ENCODE data around the gene PDGFRB. TPM values are rescaled to one million over a fixed set of nuclear protein-coding genes. Genes with fewer than 3 reads are reported as not detected.

Gene PDGFRB
- total and polyA plus RNA-seq, 10 of the 15 experiments (the other 5 are each of a cell fraction or from before 2014, with no cell fraction given): 0.02 to 3.0 (median 1.0) TPM

DNA sequence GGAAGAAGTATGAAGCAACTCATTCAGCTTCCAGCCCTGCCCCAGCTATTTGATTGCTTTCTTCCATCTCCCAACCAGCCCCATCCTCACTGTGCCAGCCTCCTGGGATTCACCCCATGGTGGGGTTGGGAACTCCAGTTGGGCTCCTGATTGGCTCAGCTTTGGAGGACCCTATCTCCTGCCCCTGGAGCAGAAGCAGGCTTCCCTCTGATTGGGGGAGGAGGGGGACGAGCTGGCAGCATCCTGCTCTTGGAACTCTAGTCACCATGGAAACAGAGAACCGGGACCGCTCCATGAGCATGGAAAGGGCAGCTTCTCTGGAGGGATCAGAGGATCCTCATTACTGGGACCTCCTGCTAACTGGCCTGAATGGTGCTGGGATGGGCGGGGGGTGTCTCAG is 36.8 kb upstream of the PDGFRB start:
- Histone ChIP-seq H3K4me3 (no peak overlapping the region), H3K9ac (ENCODE audit: control insufficient read depth, insufficient read depth, low read length) (no peak overlapping the region), H3K79me2 (ENCODE audit: control insufficient read depth, insufficient read depth, low read length) (no peaks in the 10 kb centered on the region), H3K36me3 (ENCODE audit: control insufficient read depth in 2 of 2, insufficient read depth in 2 of 2, low read length in 1 of 2) (no peaks in the 10 kb centered on the region), H3K9me3 (replicated peaks; ENCODE audit: control insufficient read depth, insufficient read depth, low read length) (no peaks in the 10 kb centered on the region), H3K4me1 (ENCODE audit: control insufficient read depth, insufficient read depth, low read length) (no peaks in the 10 kb centered on the region), H4K20me1 (ENCODE audit: control insufficient read depth, insufficient read depth) (no peaks in the 10 kb centered on the region; the same call in 1 of the 2 replicates), H3K27ac (ENCODE audit: control insufficient read depth, insufficient read depth) (no peak overlapping the region), H3K4me2 (ENCODE audit: control insufficient read depth, insufficient read depth) (no peak overlapping the region), H2AFZ (ENCODE audit: control insufficient read depth, low read depth, low read length) (no peak overlapping the region), H3K27me3 (replicated peaks in 1 of 2; ENCODE audit: control insufficient read depth in 2 of 2, insufficient read depth in 2 of 2, low read length in 1 of 2) (peaks cover 0 to 5% of the 10 kb centered on the region in 2 experiments; a peak in 3 of 4 replicates)
- intact Hi-C loops (cut with micrococcal nuclease; ENCODE audit: unreplicated experiment): no loop called here
- no peak for TF ChIP-seq CBX5 (IDR thresholded peaks at IDR 0.05; ENCODE audit: low read depth)
- TF ChIP-seq, protein P1, sequence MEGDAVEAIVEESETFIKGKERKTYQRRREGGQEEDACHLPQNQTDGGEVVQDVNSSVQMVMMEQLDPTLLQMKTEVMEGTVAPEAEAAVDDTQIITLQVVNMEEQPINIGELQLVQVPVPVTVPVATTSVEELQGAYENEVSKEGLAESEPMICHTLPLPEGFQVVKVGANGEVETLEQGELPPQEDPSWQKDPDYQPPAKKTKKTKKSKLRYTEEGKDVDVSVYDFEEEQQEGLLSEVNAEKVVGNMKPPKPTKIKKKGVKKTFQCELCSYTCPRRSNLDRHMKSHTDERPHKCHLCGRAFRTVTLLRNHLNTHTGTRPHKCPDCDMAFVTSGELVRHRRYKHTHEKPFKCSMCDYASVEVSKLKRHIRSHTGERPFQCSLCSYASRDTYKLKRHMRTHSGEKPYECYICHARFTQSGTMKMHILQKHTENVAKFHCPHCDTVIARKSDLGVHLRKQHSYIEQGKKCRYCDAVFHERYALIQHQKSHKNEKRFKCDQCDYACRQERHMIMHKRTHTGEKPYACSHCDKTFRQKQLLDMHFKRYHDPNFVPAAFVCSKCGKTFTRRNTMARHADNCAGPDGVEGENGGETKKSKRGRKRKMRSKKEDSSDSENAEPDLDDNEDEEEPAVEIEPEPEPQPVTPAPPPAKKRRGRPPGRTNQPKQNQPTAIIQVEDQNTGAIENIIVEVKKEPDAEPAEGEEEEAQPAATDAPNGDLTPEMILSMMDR (IDR thresholded peaks at IDR 0.05 in 2 of 3, conservative IDR thresholded peaks at IDR 0.05 in 1 of 3; ENCODE audit: control insufficient read depth in 2 of 3, extremely low read depth in 1 of 3, insufficient read depth in 1 of 3, low read depth in 3 of 3, low read length in 3 of 3): no peak
- no peak for TF ChIP-seq WRNIP1 (IDR thresholded peaks at IDR 0.05; ENCODE audit: borderline replicate concordance, low read depth, low read length)
- TF ChIP-seq, protein P2, sequence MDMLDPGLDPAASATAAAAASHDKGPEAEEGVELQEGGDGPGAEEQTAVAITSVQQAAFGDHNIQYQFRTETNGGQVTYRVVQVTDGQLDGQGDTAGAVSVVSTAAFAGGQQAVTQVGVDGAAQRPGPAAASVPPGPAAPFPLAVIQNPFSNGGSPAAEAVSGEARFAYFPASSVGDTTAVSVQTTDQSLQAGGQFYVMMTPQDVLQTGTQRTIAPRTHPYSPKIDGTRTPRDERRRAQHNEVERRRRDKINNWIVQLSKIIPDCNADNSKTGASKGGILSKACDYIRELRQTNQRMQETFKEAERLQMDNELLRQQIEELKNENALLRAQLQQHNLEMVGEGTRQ (IDR thresholded peaks at IDR 0.05; ENCODE audit: borderline replicate concordance, low read depth, low read length): no peak
- TF ChIP-seq, protein P3, sequence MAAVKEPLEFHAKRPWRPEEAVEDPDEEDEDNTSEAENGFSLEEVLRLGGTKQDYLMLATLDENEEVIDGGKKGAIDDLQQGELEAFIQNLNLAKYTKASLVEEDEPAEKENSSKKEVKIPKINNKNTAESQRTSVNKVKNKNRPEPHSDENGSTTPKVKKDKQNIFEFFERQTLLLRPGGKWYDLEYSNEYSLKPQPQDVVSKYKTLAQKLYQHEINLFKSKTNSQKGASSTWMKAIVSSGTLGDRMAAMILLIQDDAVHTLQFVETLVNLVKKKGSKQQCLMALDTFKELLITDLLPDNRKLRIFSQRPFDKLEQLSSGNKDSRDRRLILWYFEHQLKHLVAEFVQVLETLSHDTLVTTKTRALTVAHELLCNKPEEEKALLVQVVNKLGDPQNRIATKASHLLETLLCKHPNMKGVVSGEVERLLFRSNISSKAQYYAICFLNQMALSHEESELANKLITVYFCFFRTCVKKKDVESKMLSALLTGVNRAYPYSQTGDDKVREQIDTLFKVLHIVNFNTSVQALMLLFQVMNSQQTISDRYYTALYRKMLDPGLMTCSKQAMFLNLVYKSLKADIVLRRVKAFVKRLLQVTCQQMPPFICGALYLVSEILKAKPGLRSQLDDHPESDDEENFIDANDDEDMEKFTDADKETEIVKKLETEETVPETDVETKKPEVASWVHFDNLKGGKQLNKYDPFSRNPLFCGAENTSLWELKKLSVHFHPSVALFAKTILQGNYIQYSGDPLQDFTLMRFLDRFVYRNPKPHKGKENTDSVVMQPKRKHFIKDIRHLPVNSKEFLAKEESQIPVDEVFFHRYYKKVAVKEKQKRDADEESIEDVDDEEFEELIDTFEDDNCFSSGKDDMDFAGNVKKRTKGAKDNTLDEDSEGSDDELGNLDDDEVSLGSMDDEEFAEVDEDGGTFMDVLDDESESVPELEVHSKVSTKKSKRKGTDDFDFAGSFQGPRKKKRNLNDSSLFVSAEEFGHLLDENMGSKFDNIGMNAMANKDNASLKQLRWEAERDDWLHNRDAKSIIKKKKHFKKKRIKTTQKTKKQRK (IDR thresholded peaks at IDR 0.05; ENCODE audit: low read depth, low read length): no peak
- no peak for TF ChIP-seq SUZ12 (IDR thresholded peaks at IDR 0.05; ENCODE audit: unreplicated experiment)
- no peak for TF ChIP-seq NR2C2 (IDR thresholded peaks at IDR 0.05; ENCODE audit: borderline replicate concordance, control insufficient read depth, insufficient read length, low read depth)
- TF ChIP-seq RUNX3 (IDR thresholded peaks at IDR 0.05; ENCODE audit: low read length): no peak
- TF ChIP-seq, protein P4, sequence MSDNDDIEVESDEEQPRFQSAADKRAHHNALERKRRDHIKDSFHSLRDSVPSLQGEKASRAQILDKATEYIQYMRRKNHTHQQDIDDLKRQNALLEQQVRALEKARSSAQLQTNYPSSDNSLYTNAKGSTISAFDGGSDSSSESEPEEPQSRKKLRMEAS (IDR thresholded peaks at IDR 0.05; ENCODE audit: low read depth, low read length): no peak
- TF ChIP-seq DPF2 (IDR thresholded peaks at IDR 0.05): no peak
- no peak for TF ChIP-seq FOS (IDR thresholded peaks at IDR 0.05; ENCODE audit: borderline replicate concordance, extremely low read depth, insufficient read length)
- no peak for TF ChIP-seq CBFB (IDR thresholded peaks at IDR 0.05; ENCODE audit: low read depth)
- TF ChIP-seq NR2F1 (conservative IDR thresholded peaks at IDR 0.05): no peak
- TF ChIP-seq SUPT20H (IDR thresholded peaks at IDR 0.05; ENCODE audit: borderline replicate concordance, control insufficient read depth, low read depth, low read length): no peak
- no peak for TF ChIP-seq IKZF2 (IDR thresholded peaks at IDR 0.05)
- no peak for TF ChIP-seq BCL11A (IDR thresholded peaks at IDR 0.05; ENCODE audit: low read depth, low read length)
- no peak for TF ChIP-seq CBX3 (IDR thresholded peaks at IDR 0.05; ENCODE audit: borderline replicate concordance, low read depth)
- BruUV-seq (replicated peaks): no TSS peak
- in situ Hi-C loops (cut with MboI): no loop called here
- POLR2A ChIA-PET: no interaction called here
- CTCF ChIA-PET: interaction anchor here (1.1 kb wide), 1 partner anchor 16 kb away, joined by 3 read pairs; no protein-coding TSS in a partner anchor
- RAD21 ChIA-PET (ENCODE audit: unreplicated experiment): interaction anchor here (0.6 kb wide), 1 partner anchor 29 kb away, joined by 3 read pairs; no protein-coding TSS in a partner anchor
- SMC1A ChIA-PET (ENCODE audit: uncharacterized antibody, unreplicated experiment): interaction anchor here (0.7 to 1.3 kb wide), 2 partner anchors 12 to 150 kb away, joined by 3 read pairs; no protein-coding TSS in a partner anchor
- 36% methylated on average over 4 of the region's 4 CpGs for WGBS (ENCODE audit: insufficient coverage, insufficient replicate concordance, low lambda C conversion rate, missing lambda C conversion rate)
- DNase-seq (ENCODE audit: low read depth, low spot score) (no peak), FAIRE-seq (no peak), ATAC-seq (no peak)
